Measurements from ENCODE around the gene LIN54. TPM values are rescaled to one million over a fixed set of nuclear protein-coding genes. Genes with fewer than 3 reads are reported as not detected.

Gene LIN54
- total and polyA plus RNA-seq, 9 of the 15 experiments (the other 6 are each of a cell fraction or from before 2014, with no cell fraction given), result 2.2 to 22.5 (median 15.8) TPM

- TF ChIP-seq KDM4B (IDR thresholded peaks at IDR 0.05; ENCODE audit: borderline replicate concordance in 2 of 2, low read depth in 1 of 2) (no peak), HNRNPK (IDR thresholded peaks at IDR 0.05; ENCODE audit: low read depth, low read length, poor library complexity, severe bottlenecking) (no peak), POLR2H (tag; IDR thresholded peaks at IDR 0.05; ENCODE audit: low read depth) (no peak), NFATC3 (IDR thresholded peaks at IDR 0.05) (peak; percentile 86; the same call in 1 of the 2 replicates), ELF2 (CRISPR knock-in tag; IDR thresholded peaks at IDR 0.05) (no peak), RREB1 (CRISPR knock-in tag; IDR thresholded peaks at IDR 0.05) (no peak), E2F8 (IDR thresholded peaks at IDR 0.05; ENCODE audit: low read depth, partially characterized antibody) (no peak), ZNF12 (CRISPR knock-in tag; IDR thresholded peaks at IDR 0.05) (0 out of 2 replicates have a peak, but pooled peaks have one; percentile 15), GTF3C2 (IDR thresholded peaks at IDR 0.05; ENCODE audit: borderline replicate concordance, extremely low read depth, insufficient read length) (no peak), HNRNPLL (IDR thresholded peaks at IDR 0.05; ENCODE audit: low read depth, low read length, poor library complexity, severe bottlenecking) (peak; percentile 15), ZNF408 (CRISPR knock-in tag; IDR thresholded peaks at IDR 0.05; ENCODE audit: low read depth) (no peak), KLF6 (CRISPR knock-in tag; IDR thresholded peaks at IDR 0.05; ENCODE audit: borderline replicate concordance) (no peak), KLF1 (tag; IDR thresholded peaks at IDR 0.05) (no peak)
- TF ChIP-seq, protein P1, sequence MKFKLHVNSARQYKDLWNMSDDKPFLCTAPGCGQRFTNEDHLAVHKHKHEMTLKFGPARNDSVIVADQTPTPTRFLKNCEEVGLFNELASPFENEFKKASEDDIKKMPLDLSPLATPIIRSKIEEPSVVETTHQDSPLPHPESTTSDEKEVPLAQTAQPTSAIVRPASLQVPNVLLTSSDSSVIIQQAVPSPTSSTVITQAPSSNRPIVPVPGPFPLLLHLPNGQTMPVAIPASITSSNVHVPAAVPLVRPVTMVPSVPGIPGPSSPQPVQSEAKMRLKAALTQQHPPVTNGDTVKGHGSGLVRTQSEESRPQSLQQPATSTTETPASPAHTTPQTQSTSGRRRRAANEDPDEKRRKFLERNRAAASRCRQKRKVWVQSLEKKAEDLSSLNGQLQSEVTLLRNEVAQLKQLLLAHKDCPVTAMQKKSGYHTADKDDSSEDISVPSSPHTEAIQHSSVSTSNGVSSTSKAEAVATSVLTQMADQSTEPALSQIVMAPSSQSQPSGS (CRISPR knock-in tag; IDR thresholded peaks at IDR 0.05), result no peak
Observed at GRCh38 chr4:82900066-82900410, 110.6 kb downstream of the LIN54 start (continued).
